Trophoblast cell (in vitro differentiated cells and primary cell): ENCODE data around the gene MTMR1.

ENCODE experiments used
- DNase-seq, 2 donors: peaks; one replicate each; pipeline ENCODE4 v3.0.0-alpha.2; 2016
- H2AFZ ChIP-seq: 2 replicates; pipeline ENCODE4 v1.6.1; 2013; ENCODE audit warnings: low read length, moderate library complexity, mild to moderate bottlenecking; ENCODE audit not compliant: insufficient read depth, poor library complexity
- H2AK5ac ChIP-seq: 2 replicates; pipeline ENCODE4 v1.6.1; 2013; ENCODE audit warnings: mild to moderate bottlenecking, low read length
- H2BK120ac ChIP-seq: 2 replicates; pipeline ENCODE4 v1.6.1; 2013; ENCODE audit warnings: low read length, mild to moderate bottlenecking, moderate library complexity; ENCODE audit not compliant: insufficient read depth, poor library complexity
- H2BK12ac ChIP-seq: 2 replicates; pipeline ENCODE4 v1.6.1; 2013; ENCODE audit warnings: mild to moderate bottlenecking, low read length, moderate library complexity
- H2BK5ac ChIP-seq: 2 replicates; pipeline ENCODE4 v1.6.1; 2013; ENCODE audit warnings: low read length, low read depth, moderate library complexity, mild to moderate bottlenecking; ENCODE audit not compliant: poor library complexity
- H3K14ac ChIP-seq: 2 replicates; pipeline ENCODE4 v1.6.1; 2013; ENCODE audit warnings: mild to moderate bottlenecking, low read length
- H3K18ac ChIP-seq: 2 replicates; pipeline ENCODE4 v1.6.1; 2013; ENCODE audit warnings: mild to moderate bottlenecking, low read length
- H3K23ac ChIP-seq: 2 replicates; pipeline ENCODE4 v1.6.1; 2013; ENCODE audit warnings: low read length
- H3K27ac ChIP-seq: 2 replicates; pipeline ENCODE4 v1.5.1; 2013; ENCODE audit warnings: low read depth, mild to moderate bottlenecking, inconsistent platforms, low read length, moderate library complexity
- H3K27me3 ChIP-seq: 2 replicates; pipeline ENCODE4 v1.6.1; 2013; ENCODE audit warnings: inconsistent platforms, mild to moderate bottlenecking, low read length, moderate library complexity; ENCODE audit not compliant: insufficient read depth
- H3K36me3 ChIP-seq, 2 experiments: 1 replicate in 1 of 2; 2 replicates in 1 of 2; pipeline ENCODE4 v1.6.1; 2013; ENCODE audit warnings: low read length in 2 of 2, mild to moderate bottlenecking in 2 of 2, moderate library complexity in 1 of 2; ENCODE audit not compliant: insufficient read depth in 2 of 2, control insufficient read depth in 1 of 2
- H3K4ac ChIP-seq: 2 replicates; pipeline ENCODE4 v1.6.1; 2013; ENCODE audit warnings: low read depth, mild to moderate bottlenecking, low read length, moderate library complexity
- H3K4me1 ChIP-seq, 2 experiments: 1 replicate in 1 of 2; 2 replicates in 1 of 2; pipeline ENCODE4 v1.6.1; 2013; ENCODE audit warnings: low read length in 2 of 2, mild to moderate bottlenecking in 2 of 2, moderate library complexity in 1 of 2; ENCODE audit not compliant: insufficient read depth in 2 of 2, control insufficient read depth in 1 of 2
- H3K4me2 ChIP-seq: 2 replicates; pipeline ENCODE4 v1.6.1; 2013; ENCODE audit warnings: inconsistent platforms, mild to moderate bottlenecking, low read length, moderate library complexity
- H3K4me3 ChIP-seq: 2 replicates; pipeline ENCODE4 v1.5.1; 2013; ENCODE audit warnings: mild to moderate bottlenecking, low read depth, low read length, inconsistent platforms
- H3K79me1 ChIP-seq: one replicate; pipeline ENCODE4 v1.6.1; 2013; ENCODE audit warnings: low read length
- H3K79me2 ChIP-seq: 2 replicates; pipeline ENCODE4 v1.6.1; 2013; ENCODE audit warnings: low read length, mild to moderate bottlenecking; ENCODE audit not compliant: control insufficient read depth, insufficient read depth, poor library complexity
- H3K9ac ChIP-seq: 2 replicates; pipeline ENCODE4 v1.6.1; 2013; ENCODE audit warnings: mild to moderate bottlenecking, low read length
- H3K9me3 ChIP-seq: 2 replicates; pipeline ENCODE4 v1.6.1; 2013; ENCODE audit warnings: low read depth, mild to moderate bottlenecking, control low read depth, inconsistent platforms, low read length; ENCODE audit not compliant: insufficient read depth
- H4K12ac ChIP-seq: 2 replicates; pipeline ENCODE4 v1.6.1; 2013; ENCODE audit warnings: low read depth, mild to moderate bottlenecking, low read length, moderate library complexity
- H4K8ac ChIP-seq: 2 replicates; pipeline ENCODE4 v1.6.1; 2013; ENCODE audit warnings: low read depth, mild to moderate bottlenecking, low read length, moderate library complexity
- H4K91ac ChIP-seq: one replicate; pipeline ENCODE4 v1.6.1; 2013; ENCODE audit warnings: low read depth, mild to moderate bottlenecking, low read length, moderate library complexity
- WGBS: extraction: QIAGEN DNeasy Blood & Tissue Kit; methylation state at CpG from one replicate; pipeline ENCODE4 v1.1.7; 2013; ENCODE audit warnings: missing lambda C conversion rate; ENCODE audit not compliant: insufficient read length, insufficient coverage; ENCODE audit errors: extremely low coverage; 5-methylcytosine and 5-hydroxymethylcytosine counted together

Gene MTMR1

DNA sequence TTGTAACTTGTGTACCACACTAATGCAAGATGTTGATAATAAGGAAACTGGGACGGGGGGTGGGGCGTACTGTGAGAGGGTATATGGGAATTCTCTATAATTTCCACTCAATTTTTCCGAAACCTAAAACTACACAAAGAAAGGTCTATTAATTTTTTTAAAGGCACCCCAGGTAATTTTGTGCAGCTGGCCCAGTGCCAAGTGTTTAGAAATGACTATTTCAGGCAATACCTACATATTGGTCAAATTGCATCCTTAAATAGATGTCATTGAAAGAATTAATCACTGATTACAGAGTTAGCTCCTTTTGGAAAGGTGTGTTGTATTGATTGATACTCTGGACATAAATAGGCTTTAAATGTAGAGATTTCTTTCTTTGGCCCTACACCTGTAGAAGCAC is 10.1 kb upstream of the MTMR1 start:
- no CpG with 5 or more reads among the region's 3 CpGs for WGBS

DNA sequence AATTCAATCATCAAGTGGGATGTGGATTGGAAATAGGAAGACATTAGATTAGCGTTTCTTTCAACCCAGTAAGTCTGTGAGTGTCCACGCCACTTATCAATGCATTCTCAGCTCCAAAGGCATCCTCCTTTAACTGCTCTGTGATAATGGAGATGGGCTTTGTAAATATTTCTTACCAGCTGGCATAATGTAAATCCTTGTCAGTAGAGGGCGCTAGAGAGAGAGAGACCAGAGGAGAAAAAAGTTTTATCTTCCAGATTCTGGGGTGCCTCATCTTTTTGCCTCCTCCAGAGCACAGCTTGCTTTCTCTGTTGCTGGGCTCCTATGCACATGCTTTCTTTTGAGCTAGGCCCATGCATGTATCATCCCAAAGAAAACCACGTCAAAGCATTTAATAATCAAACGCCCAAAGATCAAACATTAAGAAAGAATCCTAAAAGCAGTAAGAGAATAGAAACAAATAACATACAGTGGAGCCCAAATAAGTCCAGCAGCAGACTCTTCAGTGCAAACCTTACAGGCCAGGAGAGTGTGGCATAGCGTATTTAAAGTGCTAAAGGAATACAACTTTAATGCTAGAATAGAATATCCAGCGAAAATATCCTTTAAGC is 9.6 kb upstream of the MTMR1 start:
- no peak overlapping the region for H2BK5ac ChIP-seq
- H4K12ac ChIP-seq = no peak overlapping the region
- H3K4me1 ChIP-seq = peaks cover 0 to under 1% of the 10 kb centered on the region in 2 experiments
- no peak overlapping the region for H2BK12ac ChIP-seq
- H4K91ac ChIP-seq = no peak overlapping the region
- H3K27ac ChIP-seq = no peak overlapping the region
- H3K23ac ChIP-seq = no peak overlapping the region
- H3K14ac ChIP-seq = no peak overlapping the region
- no peaks in the 10 kb centered on the region for H3K36me3 ChIP-seq
- no peaks in the 10 kb centered on the region for H3K9me3 ChIP-seq
- WGBS = no CpG with 5 or more reads among the region's 7 CpGs
- no peak overlapping the region for H3K9ac ChIP-seq
- H3K18ac ChIP-seq = no peak overlapping the region
- H3K27me3 ChIP-seq = no peaks in the 10 kb centered on the region
- no peak overlapping the region for H2AFZ ChIP-seq
- H4K8ac ChIP-seq = no peak overlapping the region
- H3K4me3 ChIP-seq = no peak overlapping the region
- no peaks in the 10 kb centered on the region for H3K79me1 ChIP-seq
- DNase-seq = peak in 1 of 2 donors; percentile 63
- no peak overlapping the region for H2AK5ac ChIP-seq
- H3K4ac ChIP-seq = no peak overlapping the region
- H2BK120ac ChIP-seq = no peak overlapping the region
- H3K79me2 ChIP-seq = no peaks in the 10 kb centered on the region
- H3K4me2 ChIP-seq = no peak overlapping the region

More for the DNA sequence above, 10.1 kb upstream of the MTMR1 start:
- H2BK5ac ChIP-seq = no peak overlapping the region
- H3K79me2 ChIP-seq = no peaks in the 10 kb centered on the region
- H3K4me1 ChIP-seq = no peaks in the 10 kb centered on the region
- H3K79me1 ChIP-seq = no peaks in the 10 kb centered on the region
- H2BK12ac ChIP-seq = no peak overlapping the region
- no peak overlapping the region for H4K91ac ChIP-seq
- no peak overlapping the region for H3K23ac ChIP-seq
- H3K9me3 ChIP-seq = no peaks in the 10 kb centered on the region
- H2AFZ ChIP-seq = no peak overlapping the region
- H3K27me3 ChIP-seq = no peaks in the 10 kb centered on the region
- DNase-seq = no peak
- H3K9ac ChIP-seq = no peak overlapping the region
- H3K4me2 ChIP-seq = no peak overlapping the region
- H3K4me3 ChIP-seq = no peak overlapping the region
- H2BK120ac ChIP-seq = no peak overlapping the region
- H3K14ac ChIP-seq = no peak overlapping the region
- no peak overlapping the region for H3K27ac ChIP-seq
- H3K36me3 ChIP-seq = no peaks in the 10 kb centered on the region
- H2AK5ac ChIP-seq = no peak overlapping the region
- H3K4ac ChIP-seq = no peak overlapping the region
- H4K12ac ChIP-seq = no peak overlapping the region
- H4K8ac ChIP-seq = no peak overlapping the region
- no peak overlapping the region for H3K18ac ChIP-seq

GRCh38 chrX:150688911-150689451 is 4.2 kb upstream of the MTMR1 start:
- no peak overlapping the region for H3K27ac ChIP-seq
- no peak overlapping the region for H2BK5ac ChIP-seq
- H3K9ac ChIP-seq = no peak overlapping the region
- peaks cover 0 to 5% of the 10 kb centered on the region in 2 experiments for H3K4me1 ChIP-seq
- peak; percentile 81 to 89 for DNase-seq
- no peak overlapping the region for H3K4ac ChIP-seq
- peak overlapping the region; percentile 23 for H3K4me2 ChIP-seq
- no peak overlapping the region for H3K23ac ChIP-seq
- H2BK12ac ChIP-seq = no peak overlapping the region
- no peak overlapping the region for H2AFZ ChIP-seq
- H3K18ac ChIP-seq = no peak overlapping the region
- H3K36me3 ChIP-seq = no peaks in the 10 kb centered on the region
- no peak overlapping the region for H4K91ac ChIP-seq
- no peak overlapping the region for H2BK120ac ChIP-seq
- no peak overlapping the region for H4K8ac ChIP-seq
- H3K9me3 ChIP-seq = no peaks in the 10 kb centered on the region
- no peaks in the 10 kb centered on the region for H3K27me3 ChIP-seq
- no CpG with 5 or more reads among the region's 5 CpGs for WGBS
- H2AK5ac ChIP-seq = no peak overlapping the region
- peaks cover 6% of the 10 kb centered on the region for H3K79me1 ChIP-seq
- H4K12ac ChIP-seq = no peak overlapping the region
- peaks cover 2% of the 10 kb centered on the region for H3K79me2 ChIP-seq
- H3K4me3 ChIP-seq = no peak overlapping the region
- no peak overlapping the region for H3K14ac ChIP-seq

DNA sequence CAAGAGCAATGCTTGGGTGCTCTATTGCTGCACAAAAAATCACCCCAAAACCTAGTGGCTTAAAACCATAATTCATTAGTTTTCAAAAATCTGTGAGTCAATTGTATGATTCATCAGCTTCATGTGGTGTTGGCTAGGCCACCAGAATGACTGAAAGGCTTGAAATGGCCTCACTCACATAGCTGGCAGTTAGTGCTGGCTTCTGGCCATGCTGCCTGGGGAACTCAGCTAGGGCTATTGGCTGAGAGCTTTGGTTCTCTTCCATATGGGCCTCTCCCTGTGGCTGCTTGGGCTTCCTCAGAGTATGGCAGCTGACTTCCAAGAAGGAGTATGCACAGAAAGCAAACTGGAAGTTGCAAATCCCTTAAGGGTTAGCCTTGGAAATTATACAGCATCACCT is 3.1 kb upstream of the MTMR1 start:
- H4K8ac ChIP-seq = no peak overlapping the region
- H3K79me1 ChIP-seq = peaks cover 11% of the 10 kb centered on the region
- no peak overlapping the region for H3K18ac ChIP-seq
- H3K4ac ChIP-seq = no peak overlapping the region
- no peak overlapping the region for H2BK120ac ChIP-seq
- no peak overlapping the region for H2AK5ac ChIP-seq
- peaks cover 4 to 11% of the 10 kb centered on the region in 2 experiments for H3K4me1 ChIP-seq
- no peak overlapping the region for H2AFZ ChIP-seq
- no peak overlapping the region for H3K9ac ChIP-seq
- no peak overlapping the region for H3K4me2 ChIP-seq
- H2BK5ac ChIP-seq = no peak overlapping the region
- no peak overlapping the region for H4K91ac ChIP-seq
- no peak overlapping the region for H3K4me3 ChIP-seq
- H3K27me3 ChIP-seq = no peaks in the 10 kb centered on the region
- no peaks in the 10 kb centered on the region for H3K9me3 ChIP-seq
- H3K36me3 ChIP-seq = no peaks in the 10 kb centered on the region
- H3K27ac ChIP-seq = no peak overlapping the region
- H2BK12ac ChIP-seq = no peak overlapping the region
- DNase-seq = peak; percentile 57 to 60
- no peak overlapping the region for H3K14ac ChIP-seq
- no peak overlapping the region for H4K12ac ChIP-seq
- H3K79me2 ChIP-seq = peaks cover 2% of the 10 kb centered on the region
- no peak overlapping the region for H3K23ac ChIP-seq
